Stimulated activated CD8-positive, alpha-beta memory T cell treated with anti-CD3 and anti-CD28 coated beads, Interleukin-4, amount 100 ng/mL, for 24 hours (primary cell): ENCODE data around the gene NOC4L.
"Not testable (repeated sequence)": the region's sequence is repeated elsewhere in the genome, so short reads cannot be mapped to it uniquely, and the experiment has no call there.

Experiments used
- DNase-seq: peaks from one replicate; pipeline ENCODE4 v3.0.0-alpha.2; 2020; ENCODE audit warnings: low read depth

NOC4L gene

GRCh38 chr12:132144115-132144809 is at the start of gene NOC4L, which contains the start of gene DDX51:
Gene NOC4L, plus strand, starts transcription at chr12:132144457. Its CDS starts 32 bp downstream, at chr12:132144489.
Gene DDX51, minus strand, starts transcription at chr12:132144319. Its CDS starts 23 bp downstream, at chr12:132144296.
- DNase-seq, result peak; percentile 95

GRCh38 chr12:132095520-132096409 is 48.5 kb upstream of the NOC4L start:
- DNase-seq, result no peak

DNA sequence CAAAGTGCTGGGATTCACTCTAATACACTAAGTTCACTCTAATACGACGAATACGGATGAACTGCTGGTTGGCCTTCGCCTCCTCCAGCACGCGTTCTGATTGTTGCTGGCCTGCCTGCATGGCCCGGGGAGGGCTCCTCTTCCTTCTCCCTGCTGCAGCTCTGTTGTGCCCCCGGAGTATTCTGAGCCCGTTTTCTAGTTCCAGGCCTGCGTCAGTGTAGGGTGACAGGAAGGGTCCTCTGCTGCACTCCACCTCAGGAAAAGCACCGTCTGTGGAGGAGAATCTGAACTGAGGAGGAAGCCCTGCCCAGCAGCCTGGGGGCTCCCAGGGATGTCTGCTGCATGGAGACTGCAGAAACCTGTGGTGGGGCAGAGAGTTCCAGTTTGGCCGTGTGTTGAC is 44.5 kb upstream of the NOC4L start:
- DNase-seq, result no peak

- no peak for DNase-seq
Measured at GRCh38 chr12:132100306-132101065, 43.8 kb upstream of the NOC4L start.

DNA sequence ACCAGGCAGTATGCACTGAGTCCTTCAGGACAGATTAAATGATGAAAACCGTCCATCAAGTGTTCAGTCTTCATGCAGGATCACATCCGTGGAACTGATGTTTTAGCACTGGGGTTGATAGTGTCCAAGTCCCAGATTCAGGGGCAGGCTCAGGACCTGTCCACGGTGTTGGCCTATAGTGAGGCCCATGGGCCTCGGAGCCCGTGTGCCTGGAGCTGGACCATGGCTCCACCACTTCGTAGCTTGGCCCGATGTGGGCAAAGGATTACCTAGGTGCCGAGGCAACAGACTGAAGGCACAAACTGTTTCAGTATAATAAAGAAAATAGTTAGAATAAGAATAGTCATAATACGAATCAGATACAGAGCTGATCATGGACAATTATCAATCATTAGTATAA is 42.0 kb upstream of the NOC4L start:
- no peak for DNase-seq

DNA sequence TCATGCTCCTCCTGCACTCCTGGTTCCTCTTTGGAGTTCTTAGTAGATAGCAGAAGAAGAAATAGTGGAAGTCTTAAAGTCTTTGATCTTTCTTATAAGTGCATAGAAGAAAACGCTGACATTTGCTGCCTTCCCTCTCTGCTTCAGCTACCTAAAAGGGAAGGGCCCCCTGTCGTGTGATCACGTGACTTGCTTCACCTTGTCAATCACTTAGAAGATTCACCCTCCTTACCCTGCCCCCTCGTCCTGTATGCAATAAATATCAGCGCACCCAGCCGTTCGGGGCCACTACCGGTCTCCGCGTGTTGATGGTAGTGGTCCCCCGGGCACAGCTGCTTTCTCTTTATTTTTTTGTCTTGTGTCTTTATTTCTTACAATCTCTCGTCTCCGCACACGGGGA is 41.2 kb upstream of the NOC4L start:
- not testable (repeated sequence) for DNase-seq

DNA sequence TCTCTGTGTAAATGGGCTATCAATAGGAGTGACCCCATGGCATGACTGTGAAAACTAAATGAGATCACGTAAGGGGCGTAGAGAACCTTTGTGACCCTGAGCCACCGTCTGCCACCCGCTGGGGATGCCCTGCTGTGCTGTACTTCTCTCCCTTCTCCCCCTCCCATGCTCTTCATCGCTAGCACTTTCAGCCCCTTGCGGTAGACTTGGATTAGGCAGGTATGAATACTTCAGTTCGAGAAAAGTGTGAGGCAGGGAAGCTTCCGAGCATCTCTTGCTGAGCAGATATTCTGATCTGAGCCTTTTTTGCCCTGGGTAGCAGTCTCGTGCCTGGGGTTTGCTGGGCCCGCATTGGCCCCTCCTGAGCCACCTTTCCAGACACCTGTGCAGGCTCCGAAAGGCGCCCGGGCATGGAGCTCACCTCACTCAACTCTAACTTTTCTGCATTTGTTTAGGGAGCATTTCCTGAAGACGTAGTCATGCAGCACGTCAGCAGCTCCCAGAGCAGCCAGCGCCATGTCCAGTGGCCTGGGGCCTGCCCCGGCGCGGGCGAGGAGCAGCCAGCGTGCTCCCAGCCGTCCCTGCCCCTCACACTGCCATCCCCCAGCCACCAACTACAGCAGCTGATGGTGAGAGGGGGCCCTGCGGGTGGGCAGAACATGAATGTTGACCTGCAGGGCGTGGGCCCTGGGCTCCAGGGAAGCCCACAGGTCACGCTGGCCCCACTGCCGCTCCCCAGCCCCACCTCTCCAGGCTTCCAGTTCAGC is 40.5 kb upstream of the NOC4L start:
- no peak for DNase-seq

- DNase-seq, result no peak
Measured at GRCh38 chr12:132105467-132105866, 38.8 kb upstream of the NOC4L start.

- no peak for DNase-seq
Measured at GRCh38 chr12:132106921-132107320, 37.3 kb upstream of the NOC4L start.

DNA sequence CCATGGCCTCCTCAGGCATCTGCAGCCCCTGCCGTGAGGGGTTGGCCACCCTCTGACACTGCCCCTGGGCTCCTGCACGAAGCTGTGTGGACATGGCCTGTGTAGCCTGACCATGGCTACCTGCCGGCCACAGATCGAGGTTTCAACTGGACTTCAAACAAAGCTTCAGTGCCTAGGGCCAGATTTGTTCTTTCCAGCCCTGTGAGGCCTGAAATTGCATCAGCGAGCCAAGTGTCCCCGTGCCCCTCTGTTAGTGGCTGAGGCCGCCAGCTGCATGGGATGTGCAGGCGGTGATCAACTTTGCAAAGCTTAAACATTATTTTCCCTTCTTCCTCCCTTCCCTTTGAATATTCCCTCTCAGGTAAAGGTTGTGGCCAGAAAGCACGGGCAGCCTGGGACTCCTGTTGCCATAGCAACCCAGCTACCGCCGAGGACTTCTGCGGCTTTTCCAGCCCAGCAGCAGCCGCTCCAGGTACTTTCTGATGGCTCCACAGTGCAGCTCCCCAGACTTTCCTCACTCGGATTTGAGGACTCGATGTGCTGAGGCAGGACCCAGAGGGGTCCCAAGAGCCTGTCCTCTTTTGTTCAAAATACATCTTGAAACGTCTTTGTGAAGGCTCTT is 35.9 kb upstream of the NOC4L start:
- no peak for DNase-seq

DNA sequence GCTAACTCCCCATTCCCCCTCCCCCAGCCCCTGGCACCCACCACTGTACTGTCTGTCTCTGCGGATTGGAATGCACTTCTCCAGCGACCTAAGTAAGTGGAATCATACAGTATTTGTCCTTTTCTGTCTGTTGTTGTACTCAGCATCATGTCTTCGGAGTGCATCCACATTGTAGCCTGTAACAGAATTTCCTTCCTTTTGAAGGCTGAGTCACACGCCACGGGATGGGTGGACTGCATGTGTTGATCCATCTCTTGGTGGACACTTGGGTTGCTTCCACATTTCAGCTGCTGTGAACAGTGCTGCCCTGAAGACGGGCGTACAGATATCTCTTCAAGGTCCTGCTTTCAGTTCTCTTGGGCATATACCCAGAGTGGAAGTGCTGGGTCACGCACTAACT is 34.5 kb upstream of the NOC4L start:
- DNase-seq, result no peak

DNA sequence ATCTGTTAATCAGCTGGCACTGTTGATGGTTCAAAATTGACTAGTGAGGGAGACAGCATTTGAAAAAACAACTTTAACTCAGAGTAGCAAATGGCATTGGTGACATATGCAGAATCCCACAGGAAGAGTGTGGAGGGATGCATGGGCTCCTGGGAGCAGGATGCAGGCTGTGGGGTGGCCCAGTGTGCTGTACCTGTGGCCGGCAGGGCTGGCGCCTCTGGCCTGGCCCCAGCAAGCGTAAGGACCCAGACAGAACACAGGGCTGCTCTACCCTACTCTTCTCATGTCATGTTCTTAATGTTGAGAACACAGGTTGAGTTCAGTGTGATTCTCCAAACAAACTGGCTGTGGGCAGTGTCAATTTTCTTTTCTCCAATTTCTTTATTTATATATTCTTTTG is 33.6 kb upstream of the NOC4L start:
- no peak for DNase-seq

GRCh38 chr12:132111654-132112304 is 32.5 kb upstream of the NOC4L start:
- no peak for DNase-seq

GRCh38 chr12:132114667-132115066 is 29.6 kb upstream of the NOC4L start:
- DNase-seq, result no peak

DNA sequence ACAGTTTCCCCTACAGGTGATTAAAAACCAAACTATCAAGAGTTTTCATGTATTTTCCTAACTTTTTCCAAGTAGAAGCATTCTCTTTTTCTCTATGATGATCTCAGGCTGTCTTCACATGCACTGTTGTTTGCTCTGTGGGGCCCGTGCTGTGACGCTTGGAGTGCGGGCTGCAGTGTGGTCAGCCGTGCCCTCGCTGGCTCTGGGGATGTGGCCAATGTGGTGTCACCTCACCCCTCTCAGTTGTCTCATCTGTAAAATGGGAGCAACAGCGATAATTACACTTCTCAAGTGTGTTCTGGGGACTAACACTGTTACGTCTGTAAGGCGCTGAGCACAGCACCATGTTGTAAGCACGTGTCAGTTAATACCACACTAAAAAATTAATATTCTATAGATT is 28.8 kb upstream of the NOC4L start:
- no peak for DNase-seq

- DNase-seq, result no peak
Measured at GRCh38 chr12:132116709-132117557, 27.3 kb upstream of the NOC4L start.

- no peak for DNase-seq
Measured at GRCh38 chr12:132117558-132117875, 26.7 kb upstream of the NOC4L start.

- DNase-seq, result no peak
Measured at GRCh38 chr12:132118876-132119275, 25.4 kb upstream of the NOC4L start.

- no peak for DNase-seq
Measured at GRCh38 chr12:132121283-132121682, 23.0 kb upstream of the NOC4L start.
